Measurements from ENCODE around the gene TXNRD1. TPM values are rescaled to one million over a fixed set of nuclear protein-coding genes. Genes with fewer than 3 reads are reported as not detected.

Gene TXNRD1
- total and polyA plus RNA-seq, 4 donors, result 23.6 to 70.8 (median 55.7) TPM

DNA sequence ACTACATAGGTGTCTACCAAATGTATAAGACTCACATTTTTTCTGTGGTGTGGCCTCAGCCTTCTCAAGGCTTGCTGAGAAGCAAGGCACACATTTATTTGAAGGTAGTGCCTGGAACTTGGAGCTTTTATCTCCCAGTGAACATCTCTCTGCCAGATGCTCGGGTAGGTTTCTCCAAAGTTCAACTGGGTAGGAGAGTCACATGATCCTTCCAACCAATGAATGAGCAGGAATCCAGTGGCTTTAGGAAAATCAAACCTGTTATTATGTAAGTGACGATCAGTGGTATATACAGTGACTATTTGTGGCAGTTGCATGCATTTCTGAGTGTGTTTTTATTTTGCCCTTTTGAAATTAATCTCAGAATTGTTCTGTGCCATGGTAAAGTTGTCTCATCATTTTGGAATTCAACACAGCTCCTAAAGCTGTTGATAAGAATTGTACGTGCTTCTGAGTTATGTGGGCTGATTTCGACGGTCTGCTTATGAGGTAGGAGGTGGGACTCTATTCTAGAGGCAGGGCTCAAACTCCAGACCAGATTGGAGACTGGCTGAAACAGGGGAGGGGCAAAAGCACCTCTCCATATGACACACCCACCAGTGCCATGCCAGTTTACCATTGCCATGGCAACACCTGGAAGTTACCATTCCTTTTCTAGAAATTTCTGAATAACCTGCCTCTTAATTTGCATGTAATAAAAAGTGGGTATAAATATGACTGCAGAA is 145.6 kb downstream of the TXNRD1 start (continued):
- TF ChIP-seq, protein P1, sequence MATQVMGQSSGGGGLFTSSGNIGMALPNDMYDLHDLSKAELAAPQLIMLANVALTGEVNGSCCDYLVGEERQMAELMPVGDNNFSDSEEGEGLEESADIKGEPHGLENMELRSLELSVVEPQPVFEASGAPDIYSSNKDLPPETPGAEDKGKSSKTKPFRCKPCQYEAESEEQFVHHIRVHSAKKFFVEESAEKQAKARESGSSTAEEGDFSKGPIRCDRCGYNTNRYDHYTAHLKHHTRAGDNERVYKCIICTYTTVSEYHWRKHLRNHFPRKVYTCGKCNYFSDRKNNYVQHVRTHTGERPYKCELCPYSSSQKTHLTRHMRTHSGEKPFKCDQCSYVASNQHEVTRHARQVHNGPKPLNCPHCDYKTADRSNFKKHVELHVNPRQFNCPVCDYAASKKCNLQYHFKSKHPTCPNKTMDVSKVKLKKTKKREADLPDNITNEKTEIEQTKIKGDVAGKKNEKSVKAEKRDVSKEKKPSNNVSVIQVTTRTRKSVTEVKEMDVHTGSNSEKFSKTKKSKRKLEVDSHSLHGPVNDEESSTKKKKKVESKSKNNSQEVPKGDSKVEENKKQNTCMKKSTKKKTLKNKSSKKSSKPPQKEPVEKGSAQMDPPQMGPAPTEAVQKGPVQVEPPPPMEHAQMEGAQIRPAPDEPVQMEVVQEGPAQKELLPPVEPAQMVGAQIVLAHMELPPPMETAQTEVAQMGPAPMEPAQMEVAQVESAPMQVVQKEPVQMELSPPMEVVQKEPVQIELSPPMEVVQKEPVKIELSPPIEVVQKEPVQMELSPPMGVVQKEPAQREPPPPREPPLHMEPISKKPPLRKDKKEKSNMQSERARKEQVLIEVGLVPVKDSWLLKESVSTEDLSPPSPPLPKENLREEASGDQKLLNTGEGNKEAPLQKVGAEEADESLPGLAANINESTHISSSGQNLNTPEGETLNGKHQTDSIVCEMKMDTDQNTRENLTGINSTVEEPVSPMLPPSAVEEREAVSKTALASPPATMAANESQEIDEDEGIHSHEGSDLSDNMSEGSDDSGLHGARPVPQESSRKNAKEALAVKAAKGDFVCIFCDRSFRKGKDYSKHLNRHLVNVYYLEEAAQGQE (IDR thresholded peaks at IDR 0.05), result no peak
- TF ChIP-seq NR2F2 (IDR thresholded peaks at IDR 0.05), result no peak
- TF ChIP-seq GABPA (IDR thresholded peaks at IDR 0.05 in 1 of 2, conservative IDR thresholded peaks at IDR 0.05 in 1 of 2), result no peak
- no peak for TF ChIP-seq SP1 (IDR thresholded peaks at IDR 0.05)
- no peak for TF ChIP-seq TAF1 (conservative IDR thresholded peaks at IDR 0.05)
- no peak for TF ChIP-seq FOXA2 (IDR thresholded peaks at IDR 0.05)
- TF ChIP-seq, protein P2, sequence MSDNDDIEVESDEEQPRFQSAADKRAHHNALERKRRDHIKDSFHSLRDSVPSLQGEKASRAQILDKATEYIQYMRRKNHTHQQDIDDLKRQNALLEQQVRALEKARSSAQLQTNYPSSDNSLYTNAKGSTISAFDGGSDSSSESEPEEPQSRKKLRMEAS (IDR thresholded peaks at IDR 0.05), result no peak

GRCh38 chr12:104365921-104366410 is 150.4 kb downstream of the TXNRD1 start:
- H3K27me3 ChIP-seq (ENCODE audit: control insufficient read depth in 4 of 4, insufficient read depth in 4 of 4, low read length in 3 of 4), result no peaks in the 10 kb centered on the region
- H3K4me3 ChIP-seq (ENCODE audit: low read depth in 1 of 3, low read length in 3 of 3), result no peak overlapping the region
- WGBS, result 97% methylated on average over 5 of the region's 5 CpGs
- TF ChIP-seq GABPA (IDR thresholded peaks at IDR 0.05 in 1 of 2, conservative IDR thresholded peaks at IDR 0.05 in 1 of 2) (no peak), NR2F2 (IDR thresholded peaks at IDR 0.05) (no peak), RXRA (IDR thresholded peaks at IDR 0.05) (no peak), FOXA2 (IDR thresholded peaks at IDR 0.05) (no peak), ZBTB33 (IDR thresholded peaks at IDR 0.05) (no peak), ATF3 (IDR thresholded peaks at IDR 0.05) (no peak), FOXA1 (IDR thresholded peaks at IDR 0.05) (no peak), YY1 (IDR thresholded peaks at IDR 0.05) (no peak), HNF4A (conservative IDR thresholded peaks at IDR 0.05) (no peak), SP1 (IDR thresholded peaks at IDR 0.05) (no peak), HNF4G (IDR thresholded peaks at IDR 0.05) (no peak), TAF1 (conservative IDR thresholded peaks at IDR 0.05) (no peak), JUND (IDR thresholded peaks at IDR 0.05) (no peak), RAD21 (IDR thresholded peaks at IDR 0.05) (no peak), EGR1 (IDR thresholded peaks at IDR 0.05; ENCODE audit: low read depth in 2 of 2) (no peak)
- TF ChIP-seq, protein P1 (IDR thresholded peaks at IDR 0.05), result no peak
- TF ChIP-seq, protein P3, sequence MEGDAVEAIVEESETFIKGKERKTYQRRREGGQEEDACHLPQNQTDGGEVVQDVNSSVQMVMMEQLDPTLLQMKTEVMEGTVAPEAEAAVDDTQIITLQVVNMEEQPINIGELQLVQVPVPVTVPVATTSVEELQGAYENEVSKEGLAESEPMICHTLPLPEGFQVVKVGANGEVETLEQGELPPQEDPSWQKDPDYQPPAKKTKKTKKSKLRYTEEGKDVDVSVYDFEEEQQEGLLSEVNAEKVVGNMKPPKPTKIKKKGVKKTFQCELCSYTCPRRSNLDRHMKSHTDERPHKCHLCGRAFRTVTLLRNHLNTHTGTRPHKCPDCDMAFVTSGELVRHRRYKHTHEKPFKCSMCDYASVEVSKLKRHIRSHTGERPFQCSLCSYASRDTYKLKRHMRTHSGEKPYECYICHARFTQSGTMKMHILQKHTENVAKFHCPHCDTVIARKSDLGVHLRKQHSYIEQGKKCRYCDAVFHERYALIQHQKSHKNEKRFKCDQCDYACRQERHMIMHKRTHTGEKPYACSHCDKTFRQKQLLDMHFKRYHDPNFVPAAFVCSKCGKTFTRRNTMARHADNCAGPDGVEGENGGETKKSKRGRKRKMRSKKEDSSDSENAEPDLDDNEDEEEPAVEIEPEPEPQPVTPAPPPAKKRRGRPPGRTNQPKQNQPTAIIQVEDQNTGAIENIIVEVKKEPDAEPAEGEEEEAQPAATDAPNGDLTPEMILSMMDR (IDR thresholded peaks at IDR 0.05; ENCODE audit: low read depth, low read length, missing input control), result no peak
- TF ChIP-seq, protein P2 (IDR thresholded peaks at IDR 0.05), result no peak
- no peak overlapping the region for H3K9ac ChIP-seq (ENCODE audit: low read depth in 1 of 2, low read length in 2 of 2)
- no peaks in the 10 kb centered on the region for H3K36me3 ChIP-seq (ENCODE audit: control insufficient read depth in 4 of 4, insufficient read depth in 3 of 4, low read depth in 1 of 4, low read length in 3 of 4)
- no peaks in the 10 kb centered on the region for H3K4me1 ChIP-seq (ENCODE audit: control insufficient read depth in 4 of 4, insufficient read depth in 4 of 4, low read length in 3 of 4)
- peaks cover 4 to 8% (median 6%) of the 10 kb centered on the region in 4 donors for H3K9me3 ChIP-seq (ENCODE audit: control insufficient read depth in 4 of 4, low read length in 3 of 4)
- no peak for DNase-seq (ENCODE audit: low spot score)
- H3K27ac ChIP-seq (ENCODE audit: low read depth in 1 of 2, low read length in 2 of 2), result no peak overlapping the region
